ENCODE results near the gene ADGRG6. TPM values are rescaled to one million over a fixed set of nuclear protein-coding genes. Genes with fewer than 3 reads are reported as not detected.

Gene ADGRG6
- total and polyA plus RNA-seq, 9 of the 15 experiments (the other 6 are each of a cell fraction or from before 2014, with no cell fraction given) = under 0.01 to 0.11 (median 0.05) TPM; not detected in 5

DNA sequence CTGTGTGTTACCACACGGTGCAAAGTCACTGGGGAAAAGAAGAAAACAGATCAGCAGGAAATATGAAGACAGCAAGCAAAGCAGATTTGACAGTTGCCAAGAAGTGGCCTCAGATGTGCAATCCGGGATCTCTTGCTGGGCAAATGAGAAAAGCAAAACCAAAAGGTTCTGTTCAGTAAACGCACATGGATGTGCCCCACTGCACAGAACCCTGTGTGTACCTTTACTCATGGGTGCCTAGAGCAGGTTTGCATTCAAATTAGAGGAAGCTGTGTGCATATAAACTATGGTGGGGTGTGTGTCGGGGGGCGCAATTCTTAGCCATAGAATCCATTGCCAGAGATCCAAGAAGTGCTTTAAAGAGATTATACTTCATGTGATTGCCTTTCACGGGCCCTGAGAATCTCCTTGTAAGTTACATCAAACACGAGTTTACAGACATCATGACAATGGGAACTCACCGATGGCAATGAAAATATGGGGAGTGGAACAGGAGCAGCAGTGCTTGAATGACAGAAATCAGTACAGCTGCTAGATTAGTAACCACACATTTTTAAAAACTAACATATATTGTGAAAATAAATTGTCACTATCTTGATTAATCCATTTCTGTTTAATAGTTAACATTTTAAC lies 154.3 kb downstream of the ADGRG6 start:
- ATAC-seq = no peak
- no TSS peak for BruUV-seq (replicated peaks)
- intact Hi-C loops (cut with micrococcal nuclease) = no loop called here
- no peak for TF ChIP-seq ARID1B (IDR thresholded peaks at IDR 0.05)
- TF ChIP-seq GATAD2B (IDR thresholded peaks at IDR 0.05; ENCODE audit: borderline replicate concordance) = no peak
- no peak for TF ChIP-seq ZNF311 (CRISPR knock-in tag; IDR thresholded peaks at IDR 0.05)
- TF ChIP-seq ZEB2 (IDR thresholded peaks at IDR 0.05) = no peak
- no peak for TF ChIP-seq BRF1 (IDR thresholded peaks at IDR 0.05; ENCODE audit: borderline replicate concordance, extremely low read depth, insufficient read length)
- no peak for TF ChIP-seq ZFP36 (IDR thresholded peaks at IDR 0.05; ENCODE audit: low read depth, low read length, partially characterized antibody)
- TF ChIP-seq, protein P1, sequence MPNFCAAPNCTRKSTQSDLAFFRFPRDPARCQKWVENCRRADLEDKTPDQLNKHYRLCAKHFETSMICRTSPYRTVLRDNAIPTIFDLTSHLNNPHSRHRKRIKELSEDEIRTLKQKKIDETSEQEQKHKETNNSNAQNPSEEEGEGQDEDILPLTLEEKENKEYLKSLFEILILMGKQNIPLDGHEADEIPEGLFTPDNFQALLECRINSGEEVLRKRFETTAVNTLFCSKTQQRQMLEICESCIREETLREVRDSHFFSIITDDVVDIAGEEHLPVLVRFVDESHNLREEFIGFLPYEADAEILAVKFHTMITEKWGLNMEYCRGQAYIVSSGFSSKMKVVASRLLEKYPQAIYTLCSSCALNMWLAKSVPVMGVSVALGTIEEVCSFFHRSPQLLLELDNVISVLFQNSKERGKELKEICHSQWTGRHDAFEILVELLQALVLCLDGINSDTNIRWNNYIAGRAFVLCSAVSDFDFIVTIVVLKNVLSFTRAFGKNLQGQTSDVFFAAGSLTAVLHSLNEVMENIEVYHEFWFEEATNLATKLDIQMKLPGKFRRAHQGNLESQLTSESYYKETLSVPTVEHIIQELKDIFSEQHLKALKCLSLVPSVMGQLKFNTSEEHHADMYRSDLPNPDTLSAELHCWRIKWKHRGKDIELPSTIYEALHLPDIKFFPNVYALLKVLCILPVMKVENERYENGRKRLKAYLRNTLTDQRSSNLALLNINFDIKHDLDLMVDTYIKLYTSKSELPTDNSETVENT (CRISPR knock-in tag; IDR thresholded peaks at IDR 0.05) = no peak
- no peak for TF ChIP-seq NFYB (IDR thresholded peaks at IDR 0.05; ENCODE audit: extremely low read depth, insufficient read length)
- TF ChIP-seq, protein P2, sequence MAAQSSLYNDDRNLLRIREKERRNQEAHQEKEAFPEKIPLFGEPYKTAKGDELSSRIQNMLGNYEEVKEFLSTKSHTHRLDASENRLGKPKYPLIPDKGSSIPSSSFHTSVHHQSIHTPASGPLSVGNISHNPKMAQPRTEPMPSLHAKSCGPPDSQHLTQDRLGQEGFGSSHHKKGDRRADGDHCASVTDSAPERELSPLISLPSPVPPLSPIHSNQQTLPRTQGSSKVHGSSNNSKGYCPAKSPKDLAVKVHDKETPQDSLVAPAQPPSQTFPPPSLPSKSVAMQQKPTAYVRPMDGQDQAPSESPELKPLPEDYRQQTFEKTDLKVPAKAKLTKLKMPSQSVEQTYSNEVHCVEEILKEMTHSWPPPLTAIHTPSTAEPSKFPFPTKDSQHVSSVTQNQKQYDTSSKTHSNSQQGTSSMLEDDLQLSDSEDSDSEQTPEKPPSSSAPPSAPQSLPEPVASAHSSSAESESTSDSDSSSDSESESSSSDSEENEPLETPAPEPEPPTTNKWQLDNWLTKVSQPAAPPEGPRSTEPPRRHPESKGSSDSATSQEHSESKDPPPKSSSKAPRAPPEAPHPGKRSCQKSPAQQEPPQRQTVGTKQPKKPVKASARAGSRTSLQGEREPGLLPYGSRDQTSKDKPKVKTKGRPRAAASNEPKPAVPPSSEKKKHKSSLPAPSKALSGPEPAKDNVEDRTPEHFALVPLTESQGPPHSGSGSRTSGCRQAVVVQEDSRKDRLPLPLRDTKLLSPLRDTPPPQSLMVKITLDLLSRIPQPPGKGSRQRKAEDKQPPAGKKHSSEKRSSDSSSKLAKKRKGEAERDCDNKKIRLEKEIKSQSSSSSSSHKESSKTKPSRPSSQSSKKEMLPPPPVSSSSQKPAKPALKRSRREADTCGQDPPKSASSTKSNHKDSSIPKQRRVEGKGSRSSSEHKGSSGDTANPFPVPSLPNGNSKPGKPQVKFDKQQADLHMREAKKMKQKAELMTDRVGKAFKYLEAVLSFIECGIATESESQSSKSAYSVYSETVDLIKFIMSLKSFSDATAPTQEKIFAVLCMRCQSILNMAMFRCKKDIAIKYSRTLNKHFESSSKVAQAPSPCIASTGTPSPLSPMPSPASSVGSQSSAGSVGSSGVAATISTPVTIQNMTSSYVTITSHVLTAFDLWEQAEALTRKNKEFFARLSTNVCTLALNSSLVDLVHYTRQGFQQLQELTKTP (IDR thresholded peaks at IDR 0.05; ENCODE audit: low read depth in 1 of 2, partially characterized antibody in 2 of 2) = no peak
- no peak for TF ChIP-seq CREB1 (IDR thresholded peaks at IDR 0.05)
- TF ChIP-seq CREB1 (CRISPR knock-in tag; IDR thresholded peaks at IDR 0.05) = no peak
- no peak for TF ChIP-seq BDP1 (IDR thresholded peaks at IDR 0.05; ENCODE audit: insufficient read depth, insufficient read length)
- no peak for TF ChIP-seq PTRF (tag; IDR thresholded peaks at IDR 0.05)

More for the DNA sequence above, 154.3 kb downstream of the ADGRG6 start:
- no peak overlapping the region for H3K4me2 ChIP-seq (ENCODE audit: insufficient read depth, low read length)
- in situ Hi-C loops (cut with MboI) = no loop called here
- H3K9ac ChIP-seq (ENCODE audit: insufficient read depth in 1 of 2, low read depth in 2 of 2, low read length in 2 of 2) = no peak overlapping the region
- H3K27me3 ChIP-seq (ENCODE audit: control insufficient read depth in 2 of 2, insufficient read depth in 2 of 2, low read length in 2 of 2) = no peaks in the 10 kb centered on the region
- no peak overlapping the region for H3K27ac ChIP-seq (ENCODE audit: extremely low read depth, low read depth, low read length)
- no peak overlapping the region for H2AFZ ChIP-seq (ENCODE audit: low read depth, low read length)
- H3K36me3 ChIP-seq (ENCODE audit: control insufficient read depth, insufficient read depth, low read length) = no peaks in the 10 kb centered on the region
- H3K9me3 ChIP-seq (replicated peaks; ENCODE audit: control insufficient read depth, insufficient read depth, low read depth, low read length) = no peaks in the 10 kb centered on the region
- H3K4me1 ChIP-seq (replicated peaks in 1 of 2; ENCODE audit: control insufficient read depth in 2 of 2, insufficient read depth in 2 of 2, low read length in 2 of 2) = no peaks in the 10 kb centered on the region
- no peaks in the 10 kb centered on the region for H4K20me1 ChIP-seq (replicated peaks; ENCODE audit: control insufficient read depth, insufficient read depth, low read length)
- H3K9me1 ChIP-seq (ENCODE audit: control insufficient read depth, insufficient read depth, low read length) = no peaks in the 10 kb centered on the region
- CTCF ChIA-PET (ENCODE audit: low intra/inter-chr PET ratio) = no interaction called here
- FAIRE-seq = no peak
- 1% methylated on average over 8 of the region's 8 CpGs for WGBS (ENCODE audit: insufficient coverage, low coverage, missing lambda C conversion rate)
- DNase-seq (ENCODE audit: extremely low read depth in 1 of 4, low spot score in 3 of 4) = no peak
- H3K79me2 ChIP-seq (ENCODE audit: control insufficient read depth, insufficient read depth, low read length) = no peaks in the 10 kb centered on the region
- POLR2A ChIA-PET = interaction anchor here (0.6 kb wide), 1 partner anchor 68 kb away, joined by 3 read pairs; no protein-coding TSS in a partner anchor
- H3K4me3 ChIP-seq = no peak overlapping the region
